Activated CD4-positive, alpha-beta memory T cell treated with anti-CD3 and anti-CD28 coated beads, Interleukin-2, amount 10 ng/mL, durations not matched to agents 7 days and 5 days (primary cell): ENCODE measurements around the gene KLF3. TPM values are rescaled to one million over a fixed set of nuclear protein-coding genes. Genes with fewer than 3 reads are reported as not detected.

ENCODE experiments used
- CTCF ChIA-PET: fragments of 350-600 bp; sonication (Branson Sonifier 250); formaldehyde crosslinking; loops from one replicate; lab custom pipeline; 2021; ENCODE audit warnings: antibody characterized with exemption, inconsistent platforms; lab: Charles Lee
- POLR2A ChIA-PET: fragments of 350-600 bp; sonication (Branson Sonifier 250); formaldehyde crosslinking; loops from one replicate; lab custom pipeline; 2021; ENCODE audit warnings: antibody characterized with exemption; lab: Charles Lee
- DNase-seq: peaks from one replicate; pipeline ENCODE4 v3.0.0-alpha.2; 2020
- H3K27ac Mint-ChIP-seq: one replicate; pipeline ENCODE4 v1.8.0; 2021; ENCODE audit warnings: mild to moderate bottlenecking, mixed read lengths
- H3K27me3 Mint-ChIP-seq: one replicate; pipeline ENCODE4 v1.8.0; 2021; ENCODE audit warnings: mixed read lengths
- H3K36me3 Mint-ChIP-seq: one replicate; pipeline ENCODE4 v1.8.0; 2021; ENCODE audit warnings: low read depth, mixed read lengths
- H3K4me1 Mint-ChIP-seq: one replicate; pipeline ENCODE4 v1.8.0; 2021; ENCODE audit warnings: mixed read lengths
- H3K4me3 Mint-ChIP-seq: one replicate; pipeline ENCODE4 v1.8.0; 2021; ENCODE audit warnings: mild to moderate bottlenecking, mixed read lengths
- H3K9me3 Mint-ChIP-seq: one replicate; pipeline ENCODE4 v1.8.0; 2021; ENCODE audit warnings: mixed read lengths
- total RNA-seq, 2 experiments: library from RNA; stranded (reverse); gene quantifications; one replicate each; pipeline ENCODE4 v1.2.3, GENCODE V29; 2021

KLF3 gene
- total RNA-seq, 2 experiments from 2014 or later = 21.9 to 22.1 TPM

DNA sequence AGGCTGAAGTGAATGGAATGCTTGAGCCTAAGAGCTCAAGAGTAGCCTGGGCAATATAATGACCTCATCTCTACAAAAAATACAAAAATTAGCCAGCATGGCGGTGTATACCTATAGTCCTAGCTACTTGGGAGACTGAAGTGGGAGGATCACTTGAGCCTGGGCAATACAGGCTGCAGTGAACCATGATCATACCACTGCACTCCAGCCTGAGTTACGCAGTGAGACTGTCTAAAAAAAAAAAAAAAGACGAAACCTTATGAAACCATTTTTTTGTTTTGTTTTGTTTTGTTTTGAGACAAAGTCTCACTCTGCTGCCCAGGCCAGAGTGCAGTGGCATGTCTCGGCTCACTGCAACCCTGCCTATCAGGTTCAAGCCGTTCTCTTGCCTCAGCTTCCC is 81.9 kb downstream of the KLF3 start:
- no peak overlapping the region for H3K4me3 Mint-ChIP-seq
- peaks cover 17% of the 10 kb centered on the region for H3K9me3 Mint-ChIP-seq
- no peak for DNase-seq
- no peak overlapping the region for H3K27ac Mint-ChIP-seq
- ChIA-PET CTCF (no interaction called here), POLR2A (interaction anchor here (0.6 kb wide), 1 partner anchor 428 kb away, joined by 3 read pairs; no protein-coding TSS in a partner anchor)
- H3K36me3 Mint-ChIP-seq = peaks cover 13% of the 10 kb centered on the region
- H3K4me1 Mint-ChIP-seq = peaks cover 5% of the 10 kb centered on the region
- H3K27me3 Mint-ChIP-seq = peaks cover 10% of the 10 kb centered on the region

DNA sequence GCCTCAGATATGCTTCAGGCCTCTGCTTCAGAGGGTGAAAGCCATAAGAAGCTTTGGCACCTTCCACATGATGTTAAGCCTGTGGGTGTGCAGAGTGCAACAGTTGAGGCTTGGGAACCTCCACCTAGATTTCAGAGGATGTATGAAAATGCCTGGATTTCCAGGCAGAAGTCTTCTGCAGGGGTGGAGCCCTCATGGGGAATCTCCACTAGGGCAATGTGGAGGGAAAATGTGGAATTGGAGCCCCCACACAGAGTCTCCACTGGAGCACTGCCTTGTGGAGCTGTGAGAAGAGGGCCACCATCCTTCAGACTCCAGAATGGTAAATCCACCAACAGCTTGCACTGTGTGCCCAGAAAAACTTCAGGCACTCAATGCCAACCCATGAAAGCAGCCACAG is 83.6 kb downstream of the KLF3 start:
- peaks cover 9% of the 10 kb centered on the region for H3K4me1 Mint-ChIP-seq
- DNase-seq = no peak
- H3K4me3 Mint-ChIP-seq = no peak overlapping the region
- H3K9me3 Mint-ChIP-seq = peaks cover 17% of the 10 kb centered on the region
- H3K36me3 Mint-ChIP-seq = peaks cover 13% of the 10 kb centered on the region
- CTCF ChIA-PET = no interaction called here
- H3K27me3 Mint-ChIP-seq = peaks cover 6% of the 10 kb centered on the region
- H3K27ac Mint-ChIP-seq = no peak overlapping the region
- POLR2A ChIA-PET = no interaction called here

DNA sequence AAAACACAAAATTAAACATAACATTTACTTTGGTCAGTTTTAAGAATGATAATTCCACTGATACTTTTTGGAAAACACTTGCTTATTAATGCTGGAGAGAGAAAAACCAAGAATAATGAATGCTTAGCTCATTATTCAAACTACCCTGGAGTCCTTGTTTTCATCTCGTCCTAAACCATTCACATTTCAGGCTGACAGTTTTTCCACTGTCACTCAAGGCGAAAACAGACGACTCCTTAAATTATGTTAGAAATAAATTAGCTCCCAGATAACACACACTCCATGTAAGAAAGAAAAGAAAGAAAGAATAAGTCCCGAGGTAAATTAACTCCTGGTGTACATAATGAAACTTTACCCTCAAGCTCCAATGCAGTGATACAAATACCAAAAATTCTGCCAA is 85.3 kb downstream of the KLF3 start:
- no peak overlapping the region for H3K4me3 Mint-ChIP-seq
- peaks cover 13% of the 10 kb centered on the region for H3K36me3 Mint-ChIP-seq
- H3K27me3 Mint-ChIP-seq = peaks cover 6% of the 10 kb centered on the region
- H3K4me1 Mint-ChIP-seq = peaks cover 4% of the 10 kb centered on the region
- POLR2A ChIA-PET = no interaction called here
- H3K27ac Mint-ChIP-seq = no peak overlapping the region
- peaks cover 17% of the 10 kb centered on the region for H3K9me3 Mint-ChIP-seq
- no peak for DNase-seq
- CTCF ChIA-PET = no interaction called here

Other genes starting within 250 kb of the KLF3 start
- under 1 TPM; 0.40 to 0.53 TPM for gene TLR10, start 118.8 kb downstream of the KLF3 start, total RNA-seq
- 10 to 100 TPM; 11.7 to 12.0 TPM for gene TLR1, start 140.6 kb downstream of the KLF3 start, total RNA-seq
- gene TLR6, start 192.6 kb downstream of the KLF3 start, total RNA-seq = 1 to 10 TPM; 3.9 to 5.4 TPM
- under 1 TPM; 0.18 to 0.33 TPM for gene FAM114A1, start 203.6 kb downstream of the KLF3 start, total RNA-seq